GM18505 (cell line): Measurements from ENCODE around the gene PDE9A.

Experiments
- ATAC-seq: cut with Tn5 transposase; IDR thresholded peaks from one replicate; pipeline ENCODE4 v1.9.1; 2021; ENCODE audit not compliant: unreplicated experiment
- POLR2A ChIP-seq: IDR thresholded peaks from 4 replicates; pipeline ENCODE4 v1.6.1; 2011; ENCODE audit warnings: borderline replicate concordance; ENCODE audit not compliant: insufficient read depth, insufficient read length; ENCODE audit errors: extremely low read depth

The PDE9A gene

DNA sequence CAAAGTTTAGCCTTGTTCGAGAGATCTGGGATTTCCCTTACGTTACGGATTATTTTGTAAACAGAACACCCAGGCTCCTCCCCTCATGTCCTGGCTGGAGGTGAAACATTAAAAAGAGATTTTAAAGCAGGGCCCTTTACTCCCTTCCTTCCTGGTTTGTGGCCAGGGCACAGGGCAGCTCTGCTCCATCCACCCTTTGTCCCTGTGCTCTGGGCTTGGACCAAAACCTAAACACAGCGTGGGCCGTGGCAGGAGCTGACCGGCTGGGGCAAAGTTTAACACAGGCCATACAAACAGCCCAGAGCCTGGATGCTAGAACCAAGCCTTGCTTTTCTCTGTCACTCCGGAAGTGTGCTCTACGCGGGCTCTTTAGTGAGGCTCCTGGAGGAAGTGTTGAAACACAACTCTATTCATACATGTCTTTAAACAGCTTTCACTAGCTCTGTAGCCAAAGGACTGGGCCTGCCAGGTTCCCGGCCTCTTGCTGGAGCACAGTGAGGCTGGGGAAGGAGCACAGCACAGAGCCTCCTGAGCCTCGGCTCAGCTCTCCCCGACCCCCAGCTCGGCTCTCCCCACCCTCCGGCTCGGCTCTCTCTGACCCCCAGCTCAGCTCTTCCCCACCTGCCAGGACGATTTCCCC is 84.7 kb downstream of the PDE9A start:
- TF ChIP-seq POLR2A, result no peak
- no peak for ATAC-seq

DNA sequence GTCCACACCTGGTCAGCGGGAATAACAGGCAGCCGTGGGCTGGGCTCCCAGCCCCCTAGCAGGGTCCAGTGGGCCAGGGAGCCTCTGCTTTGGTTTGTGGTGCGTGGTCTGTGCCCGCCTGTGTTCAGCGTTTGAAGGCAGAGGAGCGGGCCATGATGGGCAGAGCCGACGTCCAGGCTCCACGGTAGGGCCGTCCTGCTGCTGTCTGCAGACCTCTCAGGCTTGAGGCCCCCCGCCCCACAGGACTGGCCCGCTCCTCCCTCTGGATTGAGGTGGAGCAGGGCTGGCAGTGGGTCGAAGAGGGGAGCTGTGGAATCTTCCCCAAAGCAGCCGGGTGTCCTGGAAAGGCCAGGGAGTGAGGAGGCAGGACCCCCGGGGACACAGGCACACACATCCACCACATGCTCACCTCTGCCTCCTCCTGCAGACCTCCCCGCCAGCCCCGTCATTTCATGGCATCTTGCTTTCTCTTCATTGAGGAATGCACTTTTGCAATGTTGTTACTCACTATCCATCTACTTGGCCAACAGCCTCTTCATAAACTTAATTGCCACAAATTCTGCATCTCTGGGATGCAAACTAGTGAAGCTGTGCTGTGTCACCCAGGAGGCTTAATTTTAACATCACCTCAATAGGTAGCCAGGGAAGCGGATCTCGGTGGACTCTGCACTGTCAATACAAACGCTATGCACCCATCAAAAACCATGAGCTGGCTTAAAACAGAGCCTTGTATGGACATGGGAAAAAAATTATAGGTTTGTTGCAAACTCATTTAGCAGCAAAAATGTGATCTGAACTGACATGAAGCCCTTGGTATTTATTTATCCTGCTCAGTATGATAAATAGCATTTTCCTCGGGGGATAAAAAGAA is 85.9 kb downstream of the PDE9A start:
- TF ChIP-seq POLR2A, result no peak
- ATAC-seq, result no peak

DNA sequence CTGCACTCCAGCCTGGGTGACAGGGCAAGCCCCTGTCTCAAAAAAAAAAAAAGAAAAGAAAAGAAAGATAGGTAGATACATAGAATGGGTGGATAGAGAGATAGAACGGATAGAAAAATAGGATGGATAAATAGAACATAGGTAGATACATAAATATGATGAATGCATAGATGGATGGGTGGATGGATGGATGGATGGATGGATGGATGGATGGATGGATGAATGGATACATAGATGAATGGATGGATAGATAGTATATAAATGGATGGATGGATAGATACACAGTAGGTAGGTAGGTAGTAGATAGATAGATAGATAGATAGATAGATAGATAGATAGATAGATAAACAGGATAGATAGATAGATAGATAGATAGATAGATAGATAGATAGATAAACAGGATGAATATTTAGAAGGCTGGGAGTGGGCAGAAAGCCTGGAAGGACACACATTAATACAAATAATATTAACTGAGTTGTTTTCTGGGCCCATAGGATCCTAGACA is 87.0 kb downstream of the PDE9A start:
- TF ChIP-seq POLR2A, result no peak
- ATAC-seq, result no peak

DNA sequence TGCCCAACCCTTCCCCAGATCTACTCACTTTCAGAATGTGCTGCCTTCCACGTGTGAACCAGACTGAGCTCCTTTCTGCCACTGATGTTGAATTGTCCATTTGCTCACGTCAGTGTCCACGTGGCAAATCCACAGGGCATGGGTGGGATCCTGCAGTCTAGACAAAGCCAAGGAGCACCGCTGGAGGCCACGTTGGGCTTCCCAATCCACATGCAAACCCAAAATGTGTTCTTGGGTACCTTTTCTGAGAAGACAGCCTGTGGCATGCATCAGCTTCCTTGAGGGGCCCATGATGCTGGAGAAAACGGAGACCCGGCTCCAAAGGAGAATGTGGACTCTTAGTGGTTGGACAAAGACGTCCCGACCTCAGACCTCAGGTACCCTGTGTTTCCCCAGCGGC is 87.6 kb downstream of the PDE9A start:
- no peak for ATAC-seq
- TF ChIP-seq POLR2A, result no peak

DNA sequence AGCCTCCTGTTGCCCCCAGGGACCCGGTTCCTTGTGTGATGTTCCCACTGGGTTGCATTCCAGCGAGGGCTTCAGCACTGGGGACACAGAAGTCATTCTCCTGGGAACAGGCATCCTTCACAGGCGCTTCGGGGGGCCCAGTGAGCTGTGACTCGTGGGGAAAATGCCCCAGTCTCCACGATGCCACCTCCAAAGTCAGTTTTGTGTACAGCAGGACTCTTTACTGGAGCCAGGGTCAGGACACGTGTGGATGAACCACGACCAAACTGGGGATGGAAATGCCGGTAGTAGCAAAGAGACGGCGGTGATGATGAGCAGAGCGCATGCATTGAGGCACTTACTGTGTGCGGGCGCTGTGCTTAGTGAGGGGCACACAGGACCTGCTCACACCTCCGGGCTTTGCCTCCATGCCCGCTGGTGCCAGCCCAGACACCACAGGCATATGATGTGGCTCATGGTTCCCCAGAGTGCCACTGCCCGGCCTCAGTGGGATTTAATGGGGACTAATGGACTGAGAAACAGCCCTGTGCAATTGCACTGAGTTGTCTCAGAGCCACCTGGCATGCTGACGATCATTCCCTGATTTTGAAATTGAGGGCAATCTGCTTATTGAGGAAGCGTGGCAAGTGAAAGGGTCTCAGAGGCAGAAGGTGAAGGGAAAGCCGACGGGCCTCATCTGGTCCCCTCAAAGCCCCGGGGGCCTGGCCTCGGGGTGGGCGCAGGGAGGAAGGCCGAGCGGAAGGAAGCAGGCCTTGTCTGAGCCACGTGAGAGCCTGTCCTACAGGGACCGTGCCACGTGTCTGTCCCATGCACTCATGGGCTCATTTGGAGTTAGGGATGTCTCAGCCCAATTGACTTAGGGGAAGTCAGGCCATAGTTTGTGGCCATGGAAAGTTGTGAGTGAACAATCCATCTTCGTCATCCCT is 91.4 kb downstream of the PDE9A start:
- no peak for TF ChIP-seq POLR2A
- no peak for ATAC-seq

DNA sequence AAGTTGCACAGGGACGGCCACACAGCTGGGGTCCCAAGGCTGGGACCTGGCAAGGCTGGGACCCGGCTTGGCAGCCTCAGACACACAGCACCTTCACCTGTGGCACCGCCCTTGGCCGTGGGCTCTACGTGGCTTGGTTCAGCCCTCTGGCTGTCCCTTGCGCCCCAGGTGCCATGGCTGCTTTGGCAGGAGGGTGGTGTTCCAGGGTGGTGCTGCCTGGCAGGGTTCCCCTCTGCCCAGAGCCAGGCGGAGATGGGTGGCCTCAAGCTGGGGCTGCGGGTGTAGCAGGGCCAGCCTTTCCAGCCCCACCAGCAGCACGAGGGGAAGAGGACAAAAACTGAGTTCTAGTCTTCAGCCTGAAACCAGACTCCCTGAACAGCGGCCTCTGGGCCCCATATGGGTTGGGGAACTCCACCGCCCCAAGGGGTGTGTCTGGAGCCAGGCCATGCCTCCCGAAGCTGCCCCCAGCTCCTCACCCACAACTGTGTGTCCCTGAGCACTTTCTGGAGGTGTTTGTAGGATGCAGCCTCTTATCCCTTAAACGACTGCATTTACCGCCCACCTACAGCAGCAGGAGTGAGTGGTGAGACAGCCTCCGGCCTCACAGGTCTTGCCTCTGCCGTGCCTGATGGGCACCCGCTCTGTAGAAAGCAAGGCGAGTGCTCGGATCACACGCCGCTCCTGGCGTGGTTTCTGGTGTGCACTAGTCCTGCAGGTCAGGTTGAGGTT is 92.3 kb downstream of the PDE9A start:
- no peak for TF ChIP-seq POLR2A
- no peak for ATAC-seq

DNA sequence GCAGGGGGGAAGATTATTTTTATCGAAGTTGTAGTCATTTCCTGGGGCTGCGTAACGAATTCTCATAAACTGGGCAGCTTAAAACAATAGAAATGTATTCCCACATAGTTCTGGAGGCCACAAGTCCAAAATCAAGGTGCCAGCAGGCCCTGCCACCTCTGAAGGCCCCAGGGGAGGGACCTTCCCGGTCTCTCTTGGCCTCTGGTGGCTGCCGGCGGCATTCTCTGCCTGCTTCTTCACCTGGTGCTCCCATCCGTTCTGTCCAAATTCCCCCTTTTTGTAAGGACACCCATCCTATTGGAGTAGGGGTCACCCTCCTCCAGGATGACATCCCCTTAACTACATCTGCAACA is 92.8 kb downstream of the PDE9A start:
- TF ChIP-seq POLR2A, result no peak
- no peak for ATAC-seq

DNA sequence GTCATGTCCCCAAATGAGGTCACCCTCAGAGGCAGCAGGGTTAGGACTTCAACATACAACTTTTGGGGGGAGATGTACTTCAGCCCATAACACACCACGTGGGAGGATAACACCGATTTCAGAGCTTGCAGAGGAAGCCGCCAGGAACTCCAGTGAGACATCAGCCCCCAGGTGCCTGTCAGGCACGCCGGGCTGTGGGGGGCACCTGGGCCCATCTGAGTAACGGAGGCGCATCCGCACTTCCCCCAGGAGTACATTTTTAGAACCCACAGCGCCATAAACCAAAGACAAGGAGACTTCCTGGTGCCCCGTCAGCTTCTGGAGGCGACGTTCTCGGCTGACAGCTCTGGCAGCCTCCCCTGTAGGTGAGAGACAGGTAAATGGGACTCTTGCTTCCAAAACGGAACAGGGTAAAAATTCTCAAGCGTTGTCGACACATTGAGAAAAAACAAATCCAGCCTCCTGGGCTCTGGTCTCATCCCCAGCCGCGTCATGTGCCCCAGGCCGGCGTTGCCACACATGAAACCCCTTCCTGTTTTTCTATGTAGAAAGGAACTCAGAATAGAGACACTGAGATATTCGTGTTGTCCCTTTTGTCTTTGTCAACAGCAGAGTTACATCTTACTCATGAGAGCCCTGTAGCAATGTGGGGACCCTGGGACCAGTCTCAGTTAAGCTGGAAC is 93.3 kb downstream of the PDE9A start:
- ATAC-seq, result no peak
- TF ChIP-seq POLR2A, result no peak

DNA sequence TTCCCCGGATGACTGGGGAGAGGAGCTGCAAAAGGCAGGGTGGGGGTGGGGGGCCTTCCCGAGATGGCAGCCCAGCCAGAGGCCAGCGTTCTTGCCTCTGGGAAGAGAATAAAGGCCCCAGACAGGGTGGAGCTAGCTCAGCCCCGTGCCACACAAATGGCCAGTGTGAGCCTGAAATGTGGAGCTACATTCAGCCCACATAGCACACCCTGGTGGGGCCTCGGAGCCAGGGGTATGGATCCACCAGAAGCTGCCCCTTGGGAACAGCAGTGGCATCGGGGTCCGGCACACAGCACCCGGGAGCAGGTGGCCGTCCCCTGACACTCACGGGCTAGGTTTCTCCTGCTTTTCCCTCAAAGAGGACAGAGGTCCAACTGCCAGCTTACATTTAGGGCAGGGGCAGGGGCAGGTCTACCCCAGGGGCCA is 93.9 kb downstream of the PDE9A start:
- TF ChIP-seq POLR2A, result no peak
- ATAC-seq, result no peak

DNA sequence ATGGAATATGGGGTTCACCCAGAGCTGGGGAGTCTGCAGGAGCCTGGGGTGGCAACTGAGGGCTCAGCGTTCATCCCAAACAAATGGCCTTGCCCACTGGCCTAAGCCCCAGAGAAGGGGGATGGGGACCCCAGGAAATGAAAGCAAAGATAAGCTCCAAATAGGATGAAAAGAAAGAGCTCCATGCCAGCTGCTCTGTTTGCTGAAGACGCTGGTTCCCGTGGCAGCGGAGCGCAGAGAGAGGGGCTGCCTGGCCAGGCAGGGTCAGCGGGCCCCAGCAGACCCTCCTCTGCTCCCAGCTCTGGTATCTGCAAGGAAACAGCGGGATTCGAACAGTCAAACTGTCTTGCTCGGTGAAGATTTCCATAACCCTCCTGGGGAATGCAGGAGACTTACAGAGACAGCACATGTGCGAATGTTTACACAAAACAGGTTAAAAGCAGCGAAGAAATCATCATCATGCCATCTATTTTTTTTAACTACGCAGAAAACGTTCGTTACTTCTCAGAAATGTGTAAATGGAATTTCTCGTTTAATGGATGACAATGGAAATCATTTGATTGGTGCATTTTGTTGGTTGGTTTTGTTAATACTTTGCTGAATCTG is 94.4 kb downstream of the PDE9A start:
- no peak for ATAC-seq
- no peak for TF ChIP-seq POLR2A

DNA sequence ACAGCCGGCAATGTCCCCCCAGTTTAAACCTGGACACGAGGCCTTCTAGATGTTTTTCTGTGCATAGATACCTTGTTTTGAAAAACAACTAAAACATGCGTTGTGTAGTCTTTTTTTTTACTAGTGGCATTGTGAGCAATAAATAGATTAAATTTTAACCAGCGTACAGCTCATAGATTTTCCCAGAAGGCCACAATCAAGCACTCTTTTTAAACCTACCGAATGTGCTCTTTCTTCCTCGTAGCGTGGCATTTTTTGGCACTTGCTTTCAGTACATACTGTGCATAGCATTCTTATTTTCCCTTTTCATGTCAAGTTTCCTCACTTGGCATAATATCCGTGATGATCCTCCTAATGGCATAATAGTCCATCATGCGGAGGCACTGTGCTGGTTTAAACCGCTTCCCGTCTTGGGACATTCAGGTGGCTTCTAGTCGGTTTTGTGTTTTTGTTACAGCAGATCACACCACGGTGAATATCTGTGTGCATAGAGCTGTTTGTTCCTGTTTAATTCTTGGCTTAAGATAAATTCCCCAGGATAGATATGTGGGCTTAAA is 95.3 kb downstream of the PDE9A start:
- no peak for TF ChIP-seq POLR2A
- no peak for ATAC-seq
